CD4-positive, alpha-beta T cell treated with Interleukin-6 for 4 hours (primary cell): ENCODE measurements around the gene ZNF691.
A peak's percentile ranks its signal among the peaks of the same experiment; 100 is the strongest.
"Not testable (repeated sequence)": the region's sequence is repeated elsewhere in the genome, so short reads cannot be mapped to it uniquely, and the experiment has no call there.

Experiments used
- DNase-seq: peaks from one replicate; pipeline ENCODE4 v3.0.0-alpha.2; 2020; ENCODE audit warnings: mixed read lengths

The ZNF691 gene

DNA sequence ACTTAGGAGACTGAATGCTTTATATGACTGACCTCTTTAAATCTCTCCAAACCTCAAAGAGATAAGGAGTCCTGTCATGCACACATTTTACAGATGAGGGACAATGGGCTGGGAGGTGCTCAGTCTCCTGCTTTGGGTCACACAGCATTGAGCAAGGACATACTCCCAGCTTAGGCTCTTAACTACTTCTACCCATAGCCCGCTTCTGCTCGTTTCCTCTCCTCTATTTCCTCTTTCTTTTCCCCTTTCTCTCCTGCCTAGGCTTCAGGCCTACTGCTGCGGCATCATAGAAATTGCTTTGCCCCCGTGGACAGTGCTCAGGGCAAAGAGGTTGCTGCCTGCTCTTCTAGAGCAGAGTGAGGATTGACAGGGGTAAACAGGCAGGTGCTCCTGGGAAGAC, 12.4 kb upstream of the ZNF691 start:
- DNase-seq = no peak

- no peak for DNase-seq
Observed at GRCh38 chr1:42834803-42835202, 11.6 kb upstream of the ZNF691 start.

GRCh38 chr1:42835422-42835821, 11.0 kb upstream of the ZNF691 start:
- DNase-seq = no peak

DNA sequence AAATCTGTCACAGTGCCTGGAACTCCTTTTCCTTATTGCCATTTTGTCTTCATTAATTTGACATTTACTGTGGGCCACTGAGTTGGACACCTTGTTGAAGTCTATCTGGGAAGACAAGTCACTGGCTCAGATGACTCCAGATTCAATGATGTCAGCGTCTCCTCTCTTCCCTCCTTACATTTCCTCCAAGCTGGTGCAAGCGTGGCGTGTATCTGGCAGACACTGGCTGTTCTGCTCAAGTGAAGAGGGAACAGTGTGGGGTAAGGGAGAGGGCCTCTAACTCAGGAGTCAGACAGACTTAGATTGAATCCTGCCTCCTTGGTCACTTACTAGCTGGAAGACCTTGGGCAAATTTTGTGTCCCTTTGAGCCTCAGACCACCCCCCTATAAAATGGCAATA, 8.7 kb upstream of the ZNF691 start:
- no peak for DNase-seq

DNA sequence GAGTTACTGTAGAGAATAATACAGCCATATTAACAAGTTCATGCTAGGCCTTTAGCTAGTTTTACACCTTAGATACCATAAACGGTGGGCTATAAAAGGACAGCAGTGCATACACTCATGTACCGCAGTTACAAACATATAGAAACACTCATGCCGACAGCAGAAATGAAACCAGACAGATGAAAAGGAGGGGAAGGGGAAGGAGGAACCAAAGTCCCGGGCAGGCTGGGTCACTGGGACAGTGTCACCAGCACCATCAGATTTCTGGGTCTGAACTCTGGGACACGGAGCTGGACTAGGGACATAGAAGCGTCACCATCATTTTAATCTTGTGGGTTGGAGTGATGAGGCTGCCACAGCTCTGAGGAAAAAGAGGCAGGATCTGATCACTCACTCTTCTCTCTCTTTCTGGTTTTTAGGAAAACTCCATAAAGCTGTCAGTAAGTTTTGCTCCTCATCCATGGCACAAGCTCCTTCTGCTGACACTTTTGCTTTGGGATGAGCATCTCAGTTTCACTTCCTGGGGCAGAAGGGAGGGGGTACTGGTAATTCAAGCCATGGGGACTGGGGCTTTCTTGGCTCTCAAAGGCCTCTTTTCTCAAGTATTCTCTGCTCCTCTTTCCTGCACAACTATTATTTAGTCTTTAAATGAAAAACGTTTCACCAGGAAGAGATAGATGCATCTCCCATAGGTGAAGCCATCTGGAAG, 7.8 kb upstream of the ZNF691 start:
- no peak for DNase-seq

DNA sequence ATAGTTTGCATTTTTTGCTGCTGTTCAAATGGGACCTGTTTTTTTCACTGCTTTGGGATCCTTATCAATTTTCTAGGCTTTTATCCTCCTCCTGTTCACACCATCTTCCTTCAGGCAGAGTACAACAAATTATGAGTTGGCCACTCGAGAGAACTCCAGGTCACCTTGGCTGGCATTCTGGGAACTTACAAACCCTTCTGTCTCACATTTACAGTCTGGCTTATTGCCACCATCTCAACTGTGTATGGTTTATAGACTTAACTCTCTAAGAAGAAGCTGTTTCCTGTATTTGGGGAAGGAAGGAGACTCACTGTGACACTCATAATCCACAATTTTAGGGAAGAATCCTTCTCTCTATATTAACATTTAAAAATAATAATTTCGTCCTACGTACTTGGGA, 5.4 kb upstream of the ZNF691 start:
- DNase-seq = no peak

- DNase-seq = no peak
Observed at GRCh38 chr1:42841440-42842147, 4.8 kb upstream of the ZNF691 start.

DNA sequence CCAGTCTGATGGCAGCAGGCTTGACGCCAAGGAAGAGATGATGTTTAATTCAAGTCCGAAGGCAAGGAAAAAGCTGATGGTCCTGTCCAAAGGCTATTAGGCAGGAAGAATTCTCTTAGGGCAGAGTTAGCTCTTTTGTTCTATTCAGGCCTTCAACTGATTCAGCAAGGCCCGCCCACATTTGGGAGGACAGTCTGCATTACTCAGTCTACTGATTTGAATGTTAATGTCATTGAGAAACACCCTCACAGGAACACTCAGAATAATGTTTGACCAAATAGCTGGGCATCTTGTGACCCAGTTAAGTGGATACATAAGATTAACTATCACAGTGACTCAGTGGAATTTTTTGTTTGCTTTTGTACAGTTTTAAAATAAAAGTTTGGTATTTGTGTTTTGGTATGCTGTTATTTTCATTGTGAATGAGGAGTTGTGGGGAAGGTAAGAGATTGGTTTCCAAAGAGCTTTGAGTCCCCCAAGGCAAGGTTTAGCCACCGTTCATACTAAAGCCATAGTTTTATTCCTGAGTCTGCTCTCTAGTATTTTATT, 1.7 kb upstream of the ZNF691 start:
- DNase-seq = no peak

GRCh38 chr1:42845193-42845592, 1.2 kb upstream of the ZNF691 start:
- DNase-seq = no peak

DNA sequence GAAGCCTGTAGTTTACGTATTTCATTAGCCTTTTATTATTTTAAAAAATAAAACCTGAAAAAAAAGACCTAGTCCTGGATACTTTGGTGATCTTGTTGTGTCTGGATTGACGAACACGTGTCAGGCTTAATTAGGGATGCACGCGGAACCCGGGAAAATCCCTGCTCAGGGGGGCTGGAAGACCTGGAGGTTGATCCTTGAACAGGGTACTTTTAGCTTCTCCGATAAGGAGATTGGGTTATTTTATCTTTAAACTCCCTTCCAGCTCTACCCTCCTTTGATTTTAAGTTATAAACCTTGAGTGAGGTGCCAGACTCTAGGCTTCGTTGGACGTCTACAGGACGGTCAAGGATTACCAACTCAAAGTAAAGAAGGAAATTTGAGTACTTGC, 552 bp upstream of the ZNF691 start:
- no peak for DNase-seq

- peak; percentile 2 for DNase-seq
Observed at GRCh38 chr1:42847111-42847595, 740 bp downstream of the ZNF691 start.

GRCh38 chr1:42847721-42848460, 1.5 kb downstream of the ZNF691 start:
- peak; percentile 5 for DNase-seq

DNA sequence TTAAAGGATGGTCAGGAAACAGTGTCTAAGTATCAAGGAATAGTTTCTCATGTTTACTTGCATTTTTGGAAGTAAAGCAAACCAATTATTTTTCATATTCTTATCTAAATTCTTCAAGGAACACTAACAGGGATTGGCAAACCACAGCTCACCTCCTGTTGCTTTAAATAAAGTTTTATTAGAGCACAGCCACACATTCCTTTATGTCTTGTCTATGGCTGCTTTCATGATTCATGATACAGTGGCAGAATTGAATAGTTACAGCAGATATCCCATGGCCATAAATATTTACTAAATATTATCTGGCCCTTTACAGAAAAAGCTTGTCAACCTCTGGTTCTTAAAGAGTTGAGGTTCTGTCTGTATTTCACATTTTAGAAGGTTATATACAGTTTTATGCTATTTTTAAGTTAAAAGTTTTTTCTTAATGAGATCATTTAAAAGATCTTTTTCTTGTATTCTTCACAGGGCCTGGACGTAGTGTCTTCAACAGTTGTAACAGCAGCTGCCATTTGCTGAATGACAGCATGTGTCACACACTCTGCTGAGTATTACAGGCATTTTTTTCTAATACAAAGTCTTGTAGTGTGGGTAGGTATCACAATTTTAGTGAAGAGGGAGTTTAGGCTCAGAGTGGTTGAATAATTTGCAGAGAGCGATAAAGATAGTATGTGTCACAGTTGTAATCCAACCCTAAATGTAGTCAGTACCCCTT, 2.6 kb downstream of the ZNF691 start:
- DNase-seq = no peak

GRCh38 chr1:42849944-42850343, 3.5 kb downstream of the ZNF691 start:
- DNase-seq = no peak

GRCh38 chr1:42851420-42851819, 5.0 kb downstream of the ZNF691 start:
- DNase-seq = no peak

- DNase-seq = no peak
Observed at GRCh38 chr1:42851960-42852607, 5.7 kb downstream of the ZNF691 start.

- no peak for DNase-seq
Observed at GRCh38 chr1:42852608-42852980, 6.2 kb downstream of the ZNF691 start.

GRCh38 chr1:42853116-42853884, 6.9 kb downstream of the ZNF691 start:
- DNase-seq = no peak

- not testable (repeated sequence) for DNase-seq
Observed at GRCh38 chr1:42856554-42856953, 10.1 kb downstream of the ZNF691 start.

GRCh38 chr1:42859366-42859765, 13.0 kb downstream of the ZNF691 start:
- DNase-seq = not testable (repeated sequence)

- no peak for DNase-seq
Observed at GRCh38 chr1:42860339-42861013, 14.1 kb downstream of the ZNF691 start.
